HepG2 (cell line): ENCODE data around the gene DMXL1.

Source experiments
- EP300 ChIP-seq, 3 experiments: sonication (generic) in 1 of 3; formaldehyde crosslinking in 1 of 3; IDR thresholded peaks; 2 replicates each; pipeline versions ENCODE4 v1.5.1 to v1.6.1; 2011 to 2020; ENCODE audit warnings: low read depth in 2 of 3, low read length in 2 of 3, borderline replicate concordance in 1 of 3, improper control_type of control experiment in 1 of 3, mild to moderate bottlenecking in 1 of 3, missing genetic modification reagents in 1 of 3, moderate library complexity in 1 of 3
- EZH2 ChIP-seq: conservative IDR thresholded peaks from 2 replicates; pipeline ENCODE4 v1.6.1; 2012; ENCODE audit warnings: mild to moderate bottlenecking, low read depth, low read length, moderate library complexity
- FOXJ3 ChIP-seq: sonication (generic); formaldehyde crosslinking; IDR thresholded peaks from 2 replicates; pipeline ENCODE4 v1.4.0; 2020; ENCODE audit warnings: missing genetic modification reagents, mild to moderate bottlenecking, borderline replicate concordance
- KDM1A ChIP-seq: IDR thresholded peaks from 2 replicates; pipeline ENCODE4 v1.6.1; 2016; ENCODE audit warnings: missing compliant biosample characterization
- MXD4 ChIP-seq: IDR thresholded peaks from 2 replicates; pipeline ENCODE4 v1.6.1; 2016; ENCODE audit warnings: mild to moderate bottlenecking, missing biosample characterization, missing genetic modification reagents
- MXI1 ChIP-seq: IDR thresholded peaks from 3 replicates; pipeline ENCODE4 v1.6.1; 2012; ENCODE audit warnings: low read depth, low read length, inconsistent platforms, borderline replicate concordance
- NFYB ChIP-seq: sonication (generic); formaldehyde crosslinking; IDR thresholded peaks from 2 replicates; pipeline ENCODE4 v1.4.0; 2020; ENCODE audit warnings: missing genetic modification reagents
- RBM39 ChIP-seq: fragments of 200-400 bp; formaldehyde crosslinking; IDR thresholded peaks from one replicate; pipeline ENCODE4 v1.6.1; 2018; ENCODE audit warnings: antibody characterized with exemption, mild to moderate bottlenecking, low read depth, low read length; ENCODE audit not compliant: poor library complexity, severe bottlenecking
- SP4 ChIP-seq: sonication (generic); formaldehyde crosslinking; IDR thresholded peaks from 2 replicates; pipeline ENCODE4 v1.8.1; 2023; ENCODE audit warnings: mild to moderate bottlenecking, missing genetic modification reagents
- ZBTB8A ChIP-seq: sonication (generic); formaldehyde crosslinking; IDR thresholded peaks from 2 replicates; pipeline ENCODE4 v1.4.0; 2020; ENCODE audit warnings: mild to moderate bottlenecking, low read depth, missing genetic modification reagents, borderline replicate concordance
- ZNF274 ChIP-seq: sonication (generic); formaldehyde crosslinking; IDR thresholded peaks from 2 replicates; pipeline ENCODE4 v1.5.1; 2020; ENCODE audit warnings: mild to moderate bottlenecking, missing genetic modification reagents
- TF ChIP-seq, protein P1 (sequence below): sonication (generic); formaldehyde crosslinking; IDR thresholded peaks from 2 replicates; pipeline ENCODE4 v1.5.0; 2020; ENCODE audit warnings: mild to moderate bottlenecking, missing genetic modification reagents, moderate library complexity
- TF ChIP-seq, protein P2 (sequence below): sonication (generic); IDR thresholded peaks from 2 replicates; pipeline ENCODE4 v1.6.1; 2016; ENCODE audit warnings: low read depth, borderline replicate concordance
- TF ChIP-seq, protein P3 (sequence below): sonication (generic); formaldehyde crosslinking; IDR thresholded peaks from 2 replicates; pipeline ENCODE4 v1.5.1; 2020; ENCODE audit warnings: mild to moderate bottlenecking, missing genetic modification reagents

DNA sequence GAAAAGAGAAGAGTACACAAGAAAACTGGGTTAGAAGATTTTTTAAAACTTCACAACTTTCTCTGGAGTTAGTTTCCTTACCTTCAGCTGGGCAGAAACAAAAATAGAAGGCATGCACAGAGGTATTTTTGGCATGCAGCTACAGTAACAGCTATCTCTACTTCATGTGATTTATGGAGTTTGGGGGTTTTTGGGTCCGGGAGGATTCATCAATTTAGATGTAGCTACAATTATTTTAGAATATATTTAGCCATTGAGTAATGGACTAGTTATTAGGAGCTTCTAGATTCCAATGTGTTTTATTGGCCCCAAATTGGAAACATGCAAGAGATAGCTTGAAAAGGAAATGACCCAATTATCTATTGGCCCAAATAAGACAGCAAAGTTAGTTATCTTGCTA, 193.3 kb downstream of the DMXL1 start:
- TF ChIP-seq, protein P1, sequence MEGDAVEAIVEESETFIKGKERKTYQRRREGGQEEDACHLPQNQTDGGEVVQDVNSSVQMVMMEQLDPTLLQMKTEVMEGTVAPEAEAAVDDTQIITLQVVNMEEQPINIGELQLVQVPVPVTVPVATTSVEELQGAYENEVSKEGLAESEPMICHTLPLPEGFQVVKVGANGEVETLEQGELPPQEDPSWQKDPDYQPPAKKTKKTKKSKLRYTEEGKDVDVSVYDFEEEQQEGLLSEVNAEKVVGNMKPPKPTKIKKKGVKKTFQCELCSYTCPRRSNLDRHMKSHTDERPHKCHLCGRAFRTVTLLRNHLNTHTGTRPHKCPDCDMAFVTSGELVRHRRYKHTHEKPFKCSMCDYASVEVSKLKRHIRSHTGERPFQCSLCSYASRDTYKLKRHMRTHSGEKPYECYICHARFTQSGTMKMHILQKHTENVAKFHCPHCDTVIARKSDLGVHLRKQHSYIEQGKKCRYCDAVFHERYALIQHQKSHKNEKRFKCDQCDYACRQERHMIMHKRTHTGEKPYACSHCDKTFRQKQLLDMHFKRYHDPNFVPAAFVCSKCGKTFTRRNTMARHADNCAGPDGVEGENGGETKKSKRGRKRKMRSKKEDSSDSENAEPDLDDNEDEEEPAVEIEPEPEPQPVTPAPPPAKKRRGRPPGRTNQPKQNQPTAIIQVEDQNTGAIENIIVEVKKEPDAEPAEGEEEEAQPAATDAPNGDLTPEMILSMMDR (CRISPR knock-in tag) = no peak
- TF ChIP-seq EZH2 = no peak
- TF ChIP-seq RBM39 = no peak
- no peak for TF ChIP-seq SP4 (CRISPR knock-in tag)
- no peak for TF ChIP-seq EP300 (IDR thresholded peaks at IDR 0.05; ENCODE audit: low read depth in 2 of 2, low read length in 2 of 2)
- no peak for TF ChIP-seq EP300 (CRISPR knock-in tag; IDR thresholded peaks at IDR 0.05; ENCODE audit: borderline replicate concordance)
- no peak for TF ChIP-seq FOXJ3
- no peak for TF ChIP-seq ZBTB8A (CRISPR knock-in tag)
- TF ChIP-seq NFYB (CRISPR knock-in tag) = no peak
- TF ChIP-seq ZNF274 (CRISPR knock-in tag) = no peak
- TF ChIP-seq MXI1 = no peak
- TF ChIP-seq, protein P2, sequence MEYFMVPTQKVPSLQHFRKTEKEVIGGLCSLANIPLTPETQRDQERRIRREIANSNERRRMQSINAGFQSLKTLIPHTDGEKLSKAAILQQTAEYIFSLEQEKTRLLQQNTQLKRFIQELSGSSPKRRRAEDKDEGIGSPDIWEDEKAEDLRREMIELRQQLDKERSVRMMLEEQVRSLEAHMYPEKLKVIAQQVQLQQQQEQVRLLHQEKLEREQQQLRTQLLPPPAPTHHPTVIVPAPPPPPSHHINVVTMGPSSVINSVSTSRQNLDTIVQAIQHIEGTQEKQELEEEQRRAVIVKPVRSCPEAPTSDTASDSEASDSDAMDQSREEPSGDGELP = no peak
- no peak for TF ChIP-seq KDM1A
- TF ChIP-seq, protein P3, sequence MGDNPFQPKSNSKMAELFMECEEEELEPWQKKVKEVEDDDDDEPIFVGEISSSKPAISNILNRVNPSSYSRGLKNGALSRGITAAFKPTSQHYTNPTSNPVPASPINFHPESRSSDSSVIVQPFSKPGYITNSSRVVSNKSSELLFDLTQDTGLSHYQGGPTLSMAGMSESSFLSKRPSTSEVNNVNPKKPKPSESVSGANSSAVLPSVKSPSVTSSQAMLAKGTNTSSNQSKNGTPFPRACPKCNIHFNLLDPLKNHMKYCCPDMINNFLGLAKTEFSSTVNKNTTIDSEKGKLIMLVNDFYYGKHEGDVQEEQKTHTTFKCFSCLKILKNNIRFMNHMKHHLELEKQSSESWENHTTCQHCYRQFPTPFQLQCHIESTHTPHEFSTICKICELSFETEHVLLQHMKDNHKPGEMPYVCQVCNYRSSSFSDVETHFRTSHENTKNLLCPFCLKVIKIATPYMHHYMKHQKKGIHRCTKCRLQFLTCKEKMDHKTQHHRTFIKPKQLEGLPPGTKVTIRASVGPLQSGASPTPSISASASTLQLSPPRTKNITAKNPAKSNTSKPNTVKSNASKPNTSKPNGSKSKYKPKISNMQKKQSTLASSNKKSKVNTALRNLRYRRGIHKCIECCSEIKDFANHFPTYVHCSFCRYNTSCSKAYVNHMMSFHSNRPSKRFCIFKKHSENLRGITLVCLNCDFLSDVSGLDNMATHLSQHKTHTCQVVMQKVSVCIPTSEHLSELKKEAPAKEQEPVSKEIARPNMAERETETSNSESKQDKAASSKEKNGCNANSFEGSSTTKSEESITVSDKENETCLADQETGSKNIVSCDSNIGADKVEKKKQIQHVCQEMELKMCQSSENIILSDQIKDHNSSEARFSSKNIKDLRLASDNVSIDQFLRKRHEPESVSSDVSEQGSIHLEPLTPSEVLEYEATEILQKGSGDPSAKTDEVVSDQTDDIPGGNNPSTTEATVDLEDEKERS (CRISPR knock-in tag) = no peak
- no peak for TF ChIP-seq MXD4 (CRISPR knock-in tag)
